ENCODE measurements around the gene TIFAB.

TIFAB gene

GRCh38 chr5:135437796-135438560, 14.2 kb downstream of the TIFAB start:
- ChIA-PET CTCF (interaction anchor here (1.0 to 9.2 kb wide), 7 partner anchors 9 to 128 kb away, joined by 3 to 85 read pairs (median 6); partner anchors contain the start of gene DCANP1), POLR2A (interaction anchor here (0.6 to 1.3 kb wide), 2 partner anchors 34 to 39 kb away, joined by 3 to 6 read pairs; partner anchors contain the start of gene MACROH2A1)
- no peak for TF ChIP-seq CTCF (IDR thresholded peaks at IDR 0.05; ENCODE audit: control extremely low read depth, extremely low read depth, low read depth, missing control alignments)
- no peak for DNase-seq (ENCODE audit: extremely low spot score)

GRCh38 chr5:135437422-135437795, 14.7 kb downstream of the TIFAB start:
- no peak for DNase-seq (ENCODE audit: extremely low spot score)
- CTCF ChIA-PET: interaction anchor here (1.6 to 9.2 kb wide), 3 partner anchors 11 to 129 kb away, joined by 6 to 85 read pairs (median 70); no protein-coding TSS in a partner anchor
- POLR2A ChIA-PET: interaction anchor here (0.6 to 1.3 kb wide), 2 partner anchors 33 to 38 kb away, joined by 3 to 6 read pairs; partner anchors contain the start of gene MACROH2A1
- no peak for TF ChIP-seq CTCF (IDR thresholded peaks at IDR 0.05; ENCODE audit: control extremely low read depth, extremely low read depth, low read depth, missing control alignments)

DNA sequence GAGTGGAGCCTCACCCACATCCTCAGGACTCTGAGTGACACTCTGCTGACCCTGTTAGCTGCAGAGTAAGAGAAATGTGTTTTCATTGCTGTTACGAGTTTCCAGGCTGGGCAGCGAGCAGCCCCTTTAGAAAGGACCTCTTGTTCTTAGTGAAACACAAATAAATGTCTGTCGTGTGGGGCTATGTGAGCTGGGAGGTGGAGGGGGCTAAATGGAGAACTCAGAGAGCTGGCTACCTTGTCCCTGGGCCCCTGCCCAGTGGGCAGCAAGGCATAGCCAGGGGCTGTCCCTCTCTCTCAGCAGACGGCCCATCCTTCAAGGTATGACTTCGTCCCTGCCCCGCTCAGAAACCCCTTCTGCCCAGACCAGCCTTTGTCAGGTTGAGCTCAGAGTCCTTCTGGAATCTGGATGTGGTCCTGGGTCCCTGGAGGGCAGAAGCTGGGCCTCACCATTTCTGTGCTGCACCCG, 15.2 kb downstream of the TIFAB start:
- ChIA-PET POLR2A (interaction anchor here (0.6 to 1.3 kb wide), 2 partner anchors 33 to 38 kb away, joined by 3 to 6 read pairs; partner anchors contain the start of gene MACROH2A1), CTCF (interaction anchor here (1.6 to 9.2 kb wide), 3 partner anchors 11 to 129 kb away, joined by 6 to 85 read pairs (median 70); no protein-coding TSS in a partner anchor)
- no peak for DNase-seq (ENCODE audit: extremely low spot score)
- TF ChIP-seq CTCF (IDR thresholded peaks at IDR 0.05; ENCODE audit: control extremely low read depth, extremely low read depth, low read depth, missing control alignments): no peak

DNA sequence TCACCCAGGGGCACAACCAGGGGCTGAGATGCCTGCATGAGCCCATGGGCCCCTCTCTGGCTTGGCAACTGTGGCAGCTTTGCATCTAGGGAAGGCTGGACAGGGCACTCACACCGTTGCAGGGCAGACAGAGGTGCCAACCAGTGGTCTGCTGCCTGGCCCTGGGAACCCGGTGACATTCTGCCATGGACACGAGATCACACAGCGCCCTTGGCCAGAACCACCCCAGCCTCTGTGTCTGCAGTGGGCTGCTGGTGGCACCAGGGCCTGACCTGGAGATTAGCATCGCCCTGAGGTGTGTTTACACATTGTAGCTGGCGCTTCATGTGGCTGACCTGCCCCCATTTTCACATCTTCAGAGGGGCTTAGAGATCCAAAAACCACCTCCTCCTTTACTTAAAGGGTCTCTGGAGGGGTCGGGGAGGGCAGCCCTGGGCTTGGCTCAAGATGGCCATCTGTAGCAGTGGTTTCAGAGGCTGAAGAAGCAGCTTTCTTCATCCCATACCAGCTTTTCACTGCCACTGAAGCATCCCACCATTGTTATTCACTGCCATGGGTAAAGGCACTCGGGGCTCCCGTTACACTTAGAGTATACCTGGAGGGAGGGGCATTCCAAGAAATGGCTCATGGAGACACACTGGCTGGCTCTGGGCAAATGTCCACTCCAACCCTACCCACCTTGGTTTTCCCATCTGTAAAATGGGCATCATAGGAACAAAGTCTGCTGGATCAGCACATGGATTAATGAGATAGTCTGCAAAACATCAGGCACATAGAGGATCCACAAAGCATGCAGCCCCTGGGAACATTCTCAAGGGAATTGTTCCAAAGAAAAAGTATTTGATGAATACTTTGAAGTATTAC, 16.5 kb downstream of the TIFAB start:
- ChIA-PET CTCF (interaction anchor here (8.2 to 9.2 kb wide), 2 partner anchors 10 to 21 kb away, joined by 70 to 85 read pairs; no protein-coding TSS in a partner anchor), POLR2A (no interaction called here)
- DNase-seq (ENCODE audit: extremely low spot score): peak; percentile 18
- TF ChIP-seq CTCF (IDR thresholded peaks at IDR 0.05; ENCODE audit: control extremely low read depth, extremely low read depth, low read depth, missing control alignments): no peak

- DNase-seq (ENCODE audit: extremely low spot score): peak; percentile 9
- POLR2A ChIA-PET: no interaction called here
- CTCF ChIA-PET: interaction anchor here (1.8 to 9.2 kb wide), 4 partner anchors 9 to 126 kb away, joined by 4 to 85 read pairs (median 40); no protein-coding TSS in a partner anchor
- TF ChIP-seq CTCF (IDR thresholded peaks at IDR 0.05; ENCODE audit: control extremely low read depth, extremely low read depth, low read depth, missing control alignments): no peak
These were observed 17.3 kb downstream of the TIFAB start for GRCh38 chr5:135434591-135435466.
